Activated CD8-positive, alpha-beta T cell treated with anti-CD3 and anti-CD28 coated beads for 36 hours (primary cell): ENCODE measurements around the gene TLR8. TPM values are rescaled to one million over a fixed set of nuclear protein-coding genes. Genes with fewer than 3 reads are reported as not detected.
A peak's percentile ranks its signal among the peaks of the same experiment; 100 is the strongest.

ENCODE experiments used
- ATAC-seq: fragments of 200-7000 bp; cut with Tn5 transposase; one replicate; pipeline ENCODE4 v1.10.0; 2021; ENCODE audit warnings: mild to moderate bottlenecking, moderate library complexity
- CTCF ChIA-PET: fragments of 350-600 bp; sonication (Branson Sonifier 250); formaldehyde crosslinking; loops from one replicate; lab custom pipeline; 2021; ENCODE audit warnings: antibody characterized with exemption; lab: Charles Lee
- POLR2A ChIA-PET: fragments of 350-600 bp; sonication (Branson Sonifier 250); formaldehyde crosslinking; loops from one replicate; lab custom pipeline; 2021; ENCODE audit warnings: antibody characterized with exemption; lab: Charles Lee
- DNase-seq: peaks from one replicate; pipeline ENCODE4 v3.0.0-alpha.2; 2020
- H3K27ac Mint-ChIP-seq: one replicate; pipeline ENCODE4 v1.8.0; 2021; ENCODE audit warnings: mild to moderate bottlenecking, mixed read lengths
- H3K27me3 Mint-ChIP-seq: one replicate; pipeline ENCODE4 v1.8.0; 2021; ENCODE audit warnings: mixed read lengths
- H3K36me3 Mint-ChIP-seq: one replicate; pipeline ENCODE4 v1.8.0; 2021; ENCODE audit warnings: low read depth, mixed read lengths
- H3K4me1 Mint-ChIP-seq: one replicate; pipeline ENCODE4 v1.8.0; 2021; ENCODE audit warnings: low read depth, mixed read lengths
- H3K4me3 Mint-ChIP-seq: one replicate; pipeline ENCODE4 v1.8.0; 2021; ENCODE audit warnings: mild to moderate bottlenecking, moderate library complexity, mixed read lengths
- H3K9me3 Mint-ChIP-seq: one replicate; pipeline ENCODE4 v1.8.0; 2021; ENCODE audit warnings: mixed read lengths
- CTCF ChIP-seq: fragments of 200-600 bp; IDR thresholded peaks from one replicate; pipeline ENCODE4 v1.8.0; 2022; ENCODE audit warnings: antibody characterized with exemption, mild to moderate bottlenecking
- intact Hi-C: fragments of 100-400 bp; cut with micrococcal nuclease; formaldehyde crosslinking; loops from one replicate; pipeline ENCODE4 v1.10.0; 2022
- total RNA-seq, 2 experiments: library from RNA; stranded (reverse); gene quantifications; one replicate each; pipeline ENCODE4 v1.2.3, GENCODE V29; 2021

Gene TLR8
- total RNA-seq, 2 experiments from 2014 or later = not detected

GRCh38 chrX:12967711-12968465 lies 61.5 kb downstream of the TLR8 start:
- POLR2A ChIA-PET = interaction anchor here (0.6 to 13.8 kb wide), 6 partner anchors 10 to 124 kb away, joined by 3 to 621 read pairs (median 6); no protein-coding TSS in a partner anchor
- CTCF ChIA-PET = interaction anchor here (1.0 to 15.5 kb wide), 5 partner anchors 10 to 520 kb away, joined by 3 to 150 read pairs (median 4); no protein-coding TSS in a partner anchor
- Mint-ChIP-seq H3K27ac (peak overlapping the region; percentile 97), H3K4me1 (peaks cover 38% of the 10 kb centered on the region), H3K4me3 (peak overlapping the region; percentile 81), H3K27me3 (no peaks in the 10 kb centered on the region), H3K36me3 (peaks cover 15% of the 10 kb centered on the region), H3K9me3 (no peaks in the 10 kb centered on the region)
- peak; percentile 61 for DNase-seq
- ATAC-seq = peak; percentile 63
- TF ChIP-seq CTCF = no peak
- intact Hi-C loops = no loop called here

DNA sequence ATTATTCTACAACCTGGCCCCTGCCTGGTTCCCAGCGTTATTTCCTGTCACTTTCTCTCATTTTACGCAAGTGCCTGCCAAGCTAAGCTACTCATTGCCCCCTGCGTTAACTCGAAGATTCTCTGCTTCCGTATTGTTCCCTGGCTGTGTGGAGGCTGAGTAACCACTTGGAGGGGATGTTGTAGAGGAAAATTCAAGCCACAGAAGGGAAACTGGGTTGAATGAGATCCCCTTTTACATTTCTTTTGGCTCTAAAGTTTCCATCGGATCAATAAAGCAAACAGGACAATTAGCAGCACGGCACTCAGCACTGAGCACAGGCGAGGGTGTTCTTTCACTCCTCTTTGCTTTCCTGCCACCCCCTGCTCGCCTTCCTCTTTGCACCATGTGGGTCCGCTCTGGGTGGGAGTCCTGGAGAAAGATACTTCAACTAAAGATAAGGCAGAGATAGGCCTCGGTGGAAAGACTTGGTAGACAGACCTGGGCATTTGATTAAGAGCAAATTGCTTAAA lies 64.3 kb downstream of the TLR8 start:
- peak overlapping the region; percentile 97 for H3K27ac Mint-ChIP-seq
- H3K27me3 Mint-ChIP-seq = no peaks in the 10 kb centered on the region
- peaks cover 25% of the 10 kb centered on the region for H3K36me3 Mint-ChIP-seq
- H3K4me3 Mint-ChIP-seq = peak overlapping the region; percentile 91
- DNase-seq (peak; percentile 68), ATAC-seq (peak; percentile 34)
- H3K9me3 Mint-ChIP-seq = no peaks in the 10 kb centered on the region
- H3K4me1 Mint-ChIP-seq = peaks cover 31% of the 10 kb centered on the region
- no peak for TF ChIP-seq CTCF
- ChIA-PET CTCF (interaction anchor here (1.0 to 15.5 kb wide), 3 partner anchors 15 to 30 kb away, joined by 3 to 150 read pairs (median 4); no protein-coding TSS in a partner anchor), POLR2A (interaction anchor here (1.0 to 13.8 kb wide), 6 partner anchors 8 to 427 kb away, joined by 3 to 621 read pairs (median 65); no protein-coding TSS in a partner anchor)
- intact Hi-C loops = loop anchor here (2.0 kb wide), 1 partner anchor 14 kb away; no protein-coding TSS in a partner anchor

GRCh38 chrX:12971282-12972003 lies 65.0 kb downstream of the TLR8 start:
- CTCF ChIA-PET = interaction anchor here (1.0 to 15.5 kb wide), 3 partner anchors 16 to 30 kb away, joined by 3 to 150 read pairs (median 4); no protein-coding TSS in a partner anchor
- peaks cover 29% of the 10 kb centered on the region for H3K36me3 Mint-ChIP-seq
- ATAC-seq = peak; percentile 7

DNA sequence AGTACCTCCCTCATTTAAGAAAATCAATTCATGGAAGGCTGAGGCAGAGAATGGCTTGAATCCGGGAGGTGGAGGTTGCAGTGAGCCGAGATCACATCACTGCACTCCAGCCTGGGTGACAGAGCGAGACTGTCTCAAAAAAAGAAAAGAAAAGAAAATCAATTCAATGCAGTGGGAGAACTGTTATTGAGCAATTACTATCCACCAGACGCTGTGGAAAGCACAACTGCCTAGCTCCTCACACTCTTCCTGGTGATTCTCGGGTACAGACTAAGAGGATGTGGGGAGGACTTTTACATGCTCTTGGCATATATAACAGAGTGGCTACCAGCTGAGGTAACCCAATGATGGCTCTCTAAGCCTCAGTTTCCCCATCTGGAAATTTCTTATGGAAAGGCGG lies 65.8 kb downstream of the TLR8 start:
- no peak for TF ChIP-seq CTCF
- CTCF ChIA-PET = interaction anchor here (1.8 to 15.5 kb wide), 2 partner anchors 23 to 118 kb away, joined by 4 to 150 read pairs; no protein-coding TSS in a partner anchor

More at GRCh38 chrX:12971282-12972003, 65.0 kb downstream of the TLR8 start:
- intact Hi-C loops = loop anchor here (2.0 kb wide), 1 partner anchor 15 kb away; no protein-coding TSS in a partner anchor
- Mint-ChIP-seq H3K4me1 (peaks cover 24% of the 10 kb centered on the region), H3K27ac (peak overlapping the region; percentile 97), H3K27me3 (no peaks in the 10 kb centered on the region), H3K4me3 (peak overlapping the region; percentile 91), H3K9me3 (no peaks in the 10 kb centered on the region)
- DNase-seq = peak; percentile 59
- POLR2A ChIA-PET = interaction anchor here (1.2 to 13.8 kb wide), 5 partner anchors 13 to 426 kb away, joined by 3 to 621 read pairs (median 127); no protein-coding TSS in a partner anchor
- no peak for TF ChIP-seq CTCF

More for the DNA sequence above, 65.8 kb downstream of the TLR8 start:
- Mint-ChIP-seq H3K27ac (peak overlapping the region; percentile 97), H3K4me3 (peak overlapping the region; percentile 91), H3K9me3 (no peaks in the 10 kb centered on the region), H3K4me1 (peaks cover 19% of the 10 kb centered on the region), H3K27me3 (no peaks in the 10 kb centered on the region), H3K36me3 (peaks cover 37% of the 10 kb centered on the region)
- no peak for DNase-seq
- ATAC-seq = no peak
- intact Hi-C loops = no loop called here
- POLR2A ChIA-PET = interaction anchor here (1.3 to 13.8 kb wide), 4 partner anchors 12 to 112 kb away, joined by 4 to 621 read pairs (median 230); no protein-coding TSS in a partner anchor

Other genes with a start within 250 kb of the TLR8 start
- gene PRPS2, start 115.2 kb upstream of the TLR8 start, total RNA-seq = 100 to 1,000 TPM; 110 to 114 TPM
- under 1 TPM; 0.07 to 0.13 TPM for gene TLR7, start 39.5 kb upstream of the TLR8 start, total RNA-seq
- gene TMSB4X, start 68.5 kb downstream of the TLR8 start, total RNA-seq = 1,000 to 10,000 TPM; 5,169 to 5,393 TPM
- gene FAM9C, start 138.0 kb downstream of the TLR8 start, total RNA-seq = not detected